NCI-H82 (cell line): ENCODE results near the gene TMPRSS6.

Source experiments
- DNase-seq: peaks from one replicate; lab custom pipeline; 2025; lab: John Stamatoyannopoulos, UW

The TMPRSS6 gene

GRCh38 chr22:37050913-37051312 lies 58.6 kb downstream of the TMPRSS6 start:
- no peak for DNase-seq

GRCh38 chr22:37049224-37049623 lies 60.3 kb downstream of the TMPRSS6 start:
- no peak for DNase-seq

- DNase-seq = no peak
Observed at GRCh38 chr22:37048133-37048532, 61.4 kb downstream of the TMPRSS6 start.

GRCh38 chr22:37047006-37047405 lies 62.5 kb downstream of the TMPRSS6 start:
- DNase-seq = peak; percentile 95

- DNase-seq = no peak
Observed at GRCh38 chr22:37046589-37046988, 62.9 kb downstream of the TMPRSS6 start.

GRCh38 chr22:37045958-37046357 lies 63.6 kb downstream of the TMPRSS6 start:
- peak; percentile 37 for DNase-seq

GRCh38 chr22:37044634-37045625 lies 64.6 kb downstream of the TMPRSS6 start:
- DNase-seq = no peak

GRCh38 chr22:37043828-37044538 lies 65.5 kb downstream of the TMPRSS6 start:
- DNase-seq = peak; percentile 81

GRCh38 chr22:37043209-37043827 lies 66.2 kb downstream of the TMPRSS6 start:
- DNase-seq = no peak

GRCh38 chr22:37039466-37039865 lies 70.0 kb downstream of the TMPRSS6 start:
- no peak for DNase-seq

GRCh38 chr22:37037669-37038068 lies 71.8 kb downstream of the TMPRSS6 start:
- DNase-seq = no peak

GRCh38 chr22:37036655-37037377 lies 72.7 kb downstream of the TMPRSS6 start:
- no peak for DNase-seq

GRCh38 chr22:37033605-37034430 lies 75.7 kb downstream of the TMPRSS6 start:
- DNase-seq = no peak

- no peak for DNase-seq
Observed at GRCh38 chr22:37032535-37033460, 76.7 kb downstream of the TMPRSS6 start.

GRCh38 chr22:37032134-37032534 lies 77.4 kb downstream of the TMPRSS6 start:
- no peak for DNase-seq

GRCh38 chr22:37030560-37031281 lies 78.8 kb downstream of the TMPRSS6 start:
- no peak for DNase-seq

GRCh38 chr22:37028692-37029674 lies 80.5 kb downstream of the TMPRSS6 start:
- DNase-seq = no peak

- no peak for DNase-seq
Observed at GRCh38 chr22:37027556-37027955, 82.0 kb downstream of the TMPRSS6 start.
